ENCODE measurements around the gene CLCNKB. TPM values are rescaled to one million over a fixed set of nuclear protein-coding genes. Genes with fewer than 3 reads are reported as not detected.
"Not testable (repeated sequence)": the region's sequence is repeated elsewhere in the genome, so short reads cannot be mapped to it uniquely, and the experiment has no call there.

The CLCNKB gene
- total RNA-seq, 1 experiment from 2014 or later: not detected

- intact Hi-C loops (cut with micrococcal nuclease; ENCODE audit: unreplicated experiment): loop anchor here (2.0 kb wide), 2 partner anchors 24 to 48 kb away; no protein-coding TSS in a partner anchor
- H3K27ac ChIP-seq (ENCODE audit: low read length); ATAC-seq; H3K9me3 ChIP-seq (ENCODE audit: control insufficient read depth, insufficient read depth, low read depth, low read length); H3K4me3 ChIP-seq (ENCODE audit: low read depth in 2 of 2, low read length in 2 of 2); H3K4me1 ChIP-seq (ENCODE audit: control insufficient read depth, insufficient read depth, low read length); DNase-seq (ENCODE audit: low read depth, low spot score); H3K36me3 ChIP-seq (ENCODE audit: control insufficient read depth, insufficient read depth, low read length); POLR2A ChIA-PET; in situ Hi-C loops (cut with HindIII; ENCODE audit: low pct_unique_long_range_greater_than_20kb, low sequenced_read_pairs); H3K27me3 ChIP-seq (ENCODE audit: control insufficient read depth, insufficient read depth, low read length); BruUV-seq (replicated peaks): not testable (repeated sequence)
- CTCF ChIA-PET: interaction anchor here (0.6 to 0.9 kb wide), 3 partner anchors 98 to 261 kb away, joined by 3 to 4 read pairs (median 3); no protein-coding TSS in a partner anchor
Measured at GRCh38 chr1:16056521-16056912, 12.9 kb downstream of the CLCNKB start.

DNA sequence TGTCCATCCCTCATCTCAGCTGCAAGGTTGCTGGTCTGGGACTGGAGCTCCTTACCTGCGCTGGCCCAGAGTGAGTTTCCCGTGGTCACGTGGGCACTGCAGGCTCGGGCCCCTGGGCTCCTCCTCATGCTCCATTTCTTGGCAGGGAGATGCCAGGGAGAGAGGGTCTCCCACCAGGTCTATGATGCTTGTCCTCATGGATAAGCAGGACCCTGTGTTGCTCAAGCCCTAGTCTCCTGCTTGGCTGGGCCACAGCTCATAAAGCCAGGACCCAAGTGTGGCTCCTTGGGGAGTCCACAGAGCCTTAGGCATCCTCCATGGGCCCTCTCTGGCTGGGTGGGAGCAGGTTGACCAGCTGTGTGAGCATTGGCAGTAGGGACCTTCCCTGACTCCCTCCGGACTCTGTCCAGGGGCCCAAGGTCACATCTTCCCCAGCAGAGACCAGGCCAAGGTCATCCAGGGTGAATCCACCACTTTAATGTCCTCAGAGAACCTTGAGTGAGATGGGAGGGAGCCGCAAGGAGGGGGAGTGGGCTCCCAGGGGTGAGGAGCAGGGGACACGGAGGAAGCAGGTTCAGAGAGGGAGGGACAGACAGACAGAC, 13.8 kb downstream of the CLCNKB start:
- H3K4me1 ChIP-seq (ENCODE audit: control insufficient read depth, insufficient read depth, low read length); H3K36me3 ChIP-seq (ENCODE audit: control insufficient read depth, insufficient read depth, low read length); H3K4me3 ChIP-seq (ENCODE audit: low read depth in 2 of 2, low read length in 2 of 2); DNase-seq (ENCODE audit: low read depth, low spot score); POLR2A ChIA-PET; BruUV-seq (replicated peaks); H3K27me3 ChIP-seq (ENCODE audit: control insufficient read depth, insufficient read depth, low read length); in situ Hi-C loops (cut with HindIII; ENCODE audit: low pct_unique_long_range_greater_than_20kb, low sequenced_read_pairs); H3K9me3 ChIP-seq (ENCODE audit: control insufficient read depth, insufficient read depth, low read depth, low read length); H3K27ac ChIP-seq (ENCODE audit: low read length): not testable (repeated sequence)
- CTCF ChIA-PET: interaction anchor here (0.6 kb wide), 1 partner anchor 99 kb away, joined by 3 read pairs; no protein-coding TSS in a partner anchor
- intact Hi-C loops (cut with micrococcal nuclease; ENCODE audit: unreplicated experiment): loop anchor here (2.0 kb wide), 2 partner anchors 25 to 49 kb away; no protein-coding TSS in a partner anchor
- 0 out of 2 replicates have a peak, but pooled peaks have one; percentile 6 for ATAC-seq

- in situ Hi-C loops (cut with HindIII; ENCODE audit: low pct_unique_long_range_greater_than_20kb, low sequenced_read_pairs); intact Hi-C loops (cut with micrococcal nuclease; ENCODE audit: unreplicated experiment): not testable (repeated sequence)
- peak; percentile 33; the same call in 1 of the 2 replicates for ATAC-seq
Measured at GRCh38 chr1:16058394-16059120, 15.0 kb downstream of the CLCNKB start.

GRCh38 chr1:16061266-16061665, 17.7 kb downstream of the CLCNKB start:
- no peak for DNase-seq (ENCODE audit: low read depth, low spot score)
- Histone ChIP-seq H3K36me3 (ENCODE audit: control insufficient read depth, insufficient read depth, low read length) (no peaks in the 10 kb centered on the region), H3K4me1 (ENCODE audit: control insufficient read depth, insufficient read depth, low read length) (no peaks in the 10 kb centered on the region), H3K4me3 (ENCODE audit: low read depth in 2 of 2, low read length in 2 of 2) (no peak overlapping the region), H3K27me3 (ENCODE audit: control insufficient read depth, insufficient read depth, low read length) (no peaks in the 10 kb centered on the region), H3K27ac (ENCODE audit: low read length) (no peak overlapping the region), H3K9me3 (ENCODE audit: control insufficient read depth, insufficient read depth, low read depth, low read length) (no peaks in the 10 kb centered on the region)
- in situ Hi-C loops (cut with HindIII; ENCODE audit: low pct_unique_long_range_greater_than_20kb, low sequenced_read_pairs): no loop called here
- no TSS peak for BruUV-seq (replicated peaks)
- intact Hi-C loops (cut with micrococcal nuclease; ENCODE audit: unreplicated experiment): no loop called here
- ChIA-PET POLR2A (no interaction called here), CTCF (no interaction called here)
- TF ChIP-seq POLR2AphosphoS5 (IDR thresholded peaks at IDR 0.05; ENCODE audit: low read depth, low read length): no peak
- TF ChIP-seq TCF7L2 (IDR thresholded peaks at IDR 0.05; ENCODE audit: low read depth, low read length): no peak
- TF ChIP-seq, protein P1, sequence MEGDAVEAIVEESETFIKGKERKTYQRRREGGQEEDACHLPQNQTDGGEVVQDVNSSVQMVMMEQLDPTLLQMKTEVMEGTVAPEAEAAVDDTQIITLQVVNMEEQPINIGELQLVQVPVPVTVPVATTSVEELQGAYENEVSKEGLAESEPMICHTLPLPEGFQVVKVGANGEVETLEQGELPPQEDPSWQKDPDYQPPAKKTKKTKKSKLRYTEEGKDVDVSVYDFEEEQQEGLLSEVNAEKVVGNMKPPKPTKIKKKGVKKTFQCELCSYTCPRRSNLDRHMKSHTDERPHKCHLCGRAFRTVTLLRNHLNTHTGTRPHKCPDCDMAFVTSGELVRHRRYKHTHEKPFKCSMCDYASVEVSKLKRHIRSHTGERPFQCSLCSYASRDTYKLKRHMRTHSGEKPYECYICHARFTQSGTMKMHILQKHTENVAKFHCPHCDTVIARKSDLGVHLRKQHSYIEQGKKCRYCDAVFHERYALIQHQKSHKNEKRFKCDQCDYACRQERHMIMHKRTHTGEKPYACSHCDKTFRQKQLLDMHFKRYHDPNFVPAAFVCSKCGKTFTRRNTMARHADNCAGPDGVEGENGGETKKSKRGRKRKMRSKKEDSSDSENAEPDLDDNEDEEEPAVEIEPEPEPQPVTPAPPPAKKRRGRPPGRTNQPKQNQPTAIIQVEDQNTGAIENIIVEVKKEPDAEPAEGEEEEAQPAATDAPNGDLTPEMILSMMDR (IDR thresholded peaks at IDR 0.05): no peak
- no peak for TF ChIP-seq SIN3A (IDR thresholded peaks at IDR 0.05; ENCODE audit: borderline replicate concordance, insufficient read depth, low read depth, low read length)
- no peak for TF ChIP-seq REST (IDR thresholded peaks at IDR 0.05; ENCODE audit: insufficient read depth in 1 of 2, low read depth in 2 of 2, low read length in 1 of 2)
- ATAC-seq: no peak

More at GRCh38 chr1:16058394-16059120, 15.0 kb downstream of the CLCNKB start:
- H3K27ac ChIP-seq (ENCODE audit: low read length); H3K4me3 ChIP-seq (ENCODE audit: low read depth in 2 of 2, low read length in 2 of 2); POLR2A ChIA-PET; DNase-seq (ENCODE audit: low read depth, low spot score); H3K9me3 ChIP-seq (ENCODE audit: control insufficient read depth, insufficient read depth, low read depth, low read length); H3K4me1 ChIP-seq (ENCODE audit: control insufficient read depth, insufficient read depth, low read length); H3K27me3 ChIP-seq (ENCODE audit: control insufficient read depth, insufficient read depth, low read length); BruUV-seq (replicated peaks); H3K36me3 ChIP-seq (ENCODE audit: control insufficient read depth, insufficient read depth, low read length): not testable (repeated sequence)
- CTCF ChIA-PET: interaction anchor here (0.6 kb wide), 1 partner anchor 17 kb away, joined by 5 read pairs; no protein-coding TSS in a partner anchor

DNA sequence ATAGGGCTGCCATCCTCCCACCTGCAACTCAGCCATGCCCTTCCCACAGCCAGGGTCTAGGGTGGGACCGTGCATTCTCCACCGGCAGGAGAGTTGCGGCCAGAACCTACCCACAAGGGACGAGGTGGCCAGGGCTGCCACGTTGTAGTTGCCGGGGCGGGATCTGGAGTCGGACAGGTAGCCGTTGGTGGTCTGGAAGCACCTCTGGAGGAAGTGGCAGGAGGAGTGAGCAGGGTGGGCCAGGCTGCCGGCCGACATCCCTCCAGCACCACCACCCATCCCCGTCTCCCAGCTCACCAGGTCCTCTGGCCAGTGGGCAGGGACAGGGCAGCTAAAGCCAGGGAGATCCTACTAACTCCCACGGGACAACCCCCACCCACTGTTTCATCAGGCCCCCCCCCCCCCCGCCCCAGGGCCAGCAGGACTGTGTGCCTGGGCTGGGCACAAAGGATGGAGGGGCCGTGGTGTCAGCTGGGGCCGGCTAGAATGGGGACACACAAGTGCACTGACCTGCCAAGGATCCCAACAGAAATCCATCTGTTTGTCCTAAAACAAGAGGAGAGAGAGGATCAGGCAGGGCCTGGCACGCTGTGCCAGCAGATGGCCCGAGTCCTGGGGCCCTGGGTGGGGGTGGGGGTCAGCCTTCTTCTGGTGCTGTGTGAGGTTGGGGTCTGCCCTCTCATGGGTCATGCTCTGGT, 18.6 kb downstream of the CLCNKB start:
- H3K9me3 ChIP-seq (ENCODE audit: control insufficient read depth, insufficient read depth, low read depth, low read length); DNase-seq (ENCODE audit: low read depth, low spot score); H3K27ac ChIP-seq (ENCODE audit: low read length); ATAC-seq; intact Hi-C loops (cut with micrococcal nuclease; ENCODE audit: unreplicated experiment); CTCF ChIA-PET; BruUV-seq (replicated peaks); H3K27me3 ChIP-seq (ENCODE audit: control insufficient read depth, insufficient read depth, low read length); H3K4me3 ChIP-seq (ENCODE audit: low read depth in 2 of 2, low read length in 2 of 2); POLR2A ChIA-PET; H3K4me1 ChIP-seq (ENCODE audit: control insufficient read depth, insufficient read depth, low read length); H3K36me3 ChIP-seq (ENCODE audit: control insufficient read depth, insufficient read depth, low read length); in situ Hi-C loops (cut with HindIII; ENCODE audit: low pct_unique_long_range_greater_than_20kb, low sequenced_read_pairs): not testable (repeated sequence)
